ENCODE measurements around the gene FOXO3. TPM values are rescaled to one million over a fixed set of nuclear protein-coding genes. Genes with fewer than 3 reads are reported as not detected.
A peak's percentile ranks its signal among the peaks of the same experiment; 100 is the strongest.

The FOXO3 gene
- total and polyA plus RNA-seq, 2 experiments from 2014 or later, result 19.7 to 36.6 TPM

DNA sequence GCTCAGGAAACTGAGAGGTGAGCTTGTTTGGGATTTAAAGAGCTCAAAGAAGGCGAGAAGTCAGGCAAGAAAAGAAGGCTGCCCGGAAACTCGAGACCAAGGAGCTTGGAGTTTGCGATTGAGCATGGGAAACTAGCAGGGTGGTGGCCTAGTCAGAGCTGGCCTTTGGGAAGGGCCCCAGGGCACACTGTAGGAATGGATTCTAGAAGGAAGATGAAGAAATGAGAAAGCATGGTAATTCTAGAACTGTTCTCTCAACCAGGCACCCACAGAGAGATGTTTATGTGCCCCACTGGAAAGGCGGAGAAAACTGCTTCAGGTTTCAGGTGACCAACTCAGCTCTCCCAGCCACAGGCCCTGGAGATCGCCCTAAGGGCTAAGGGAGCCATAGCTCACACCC, 126.2 kb downstream of the FOXO3 start:
- TF ChIP-seq EZH2phosphoT487 (IDR thresholded peaks at IDR 0.05; ENCODE audit: insufficient read depth, low read depth), result no peak
- no peak for TF ChIP-seq EZH2 (IDR thresholded peaks at IDR 0.05; ENCODE audit: insufficient read depth, poor library complexity, severe bottlenecking)
- peaks cover 37% of the 10 kb centered on the region for H3F3A ChIP-seq (ENCODE audit: insufficient read depth)

DNA sequence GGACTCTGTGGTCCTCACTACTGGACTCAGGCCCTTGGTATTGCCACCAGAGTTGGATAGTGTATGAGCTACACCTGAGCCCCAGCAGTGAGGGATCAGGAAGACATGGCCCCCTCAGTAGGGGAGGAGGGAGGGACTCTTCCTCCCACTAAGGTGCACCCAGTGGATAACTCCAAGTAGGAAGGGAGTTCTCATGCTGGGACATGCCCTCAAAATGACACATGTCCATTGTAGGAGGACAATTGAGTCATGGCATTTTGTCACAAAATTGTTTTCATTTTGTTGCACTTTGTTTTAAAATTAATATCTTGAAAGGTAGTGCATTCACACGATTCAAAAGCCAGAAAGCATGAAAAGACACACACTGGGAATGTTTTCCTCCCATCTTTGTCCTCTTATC, 127.2 kb downstream of the FOXO3 start:
- Histone ChIP-seq H3K79me2 (ENCODE audit: insufficient read depth) (peaks cover 49% of the 10 kb centered on the region), H3K9me3 (ENCODE audit: low read depth) (no peaks in the 10 kb centered on the region), H3K4me1 (ENCODE audit: insufficient read depth) (peaks cover 15% of the 10 kb centered on the region), H3F3A (ENCODE audit: insufficient read depth) (peaks cover 37% of the 10 kb centered on the region), H4K20me1 (ENCODE audit: insufficient read depth) (no peaks in the 10 kb centered on the region), H3K36me3 (ENCODE audit: low read depth) (0 out of 2 replicates have a peak, but pooled peaks cover 8% of the 10 kb centered on the region), H3K4me2 (ENCODE audit: unreplicated experiment) (no peak overlapping the region), H2AFZ (no peak overlapping the region), H3K27ac (no peak overlapping the region), H3K9ac (no peak overlapping the region), H3K27me3 (replicated peaks; ENCODE audit: insufficient read depth) (no peaks in the 10 kb centered on the region), H3K4me3 (no peak overlapping the region), H3K9me2 (ENCODE audit: insufficient read depth) (no peaks in the 10 kb centered on the region)
- in situ Hi-C loops (cut with MboI), result no loop called here
- WGBS, 2 experiments (ENCODE audit: low coverage in 1 of 2, low lambda C conversion rate in 2 of 2, missing lambda C conversion rate in 2 of 2), result 95% methylated on average over 1 of the region's 1 CpG
- TF ChIP-seq EZH2phosphoT487 (IDR thresholded peaks at IDR 0.05; ENCODE audit: insufficient read depth, low read depth), result no peak
- TF ChIP-seq EZH2 (IDR thresholded peaks at IDR 0.05; ENCODE audit: insufficient read depth, poor library complexity, severe bottlenecking), result no peak
- no peak for DNase-seq

More for the DNA sequence above, 126.2 kb downstream of the FOXO3 start:
- in situ Hi-C loops (cut with MboI), result no loop called here
- Histone ChIP-seq H3K4me1 (ENCODE audit: insufficient read depth) (peaks cover 22% of the 10 kb centered on the region), H3K27me3 (replicated peaks; ENCODE audit: insufficient read depth) (no peaks in the 10 kb centered on the region), H3K9me3 (ENCODE audit: low read depth) (no peaks in the 10 kb centered on the region), H3K4me3 (no peak overlapping the region), H2AFZ (no peak overlapping the region), H4K20me1 (ENCODE audit: insufficient read depth) (no peaks in the 10 kb centered on the region), H3K79me2 (ENCODE audit: insufficient read depth) (peaks cover 57% of the 10 kb centered on the region), H3K9me2 (ENCODE audit: insufficient read depth) (no peaks in the 10 kb centered on the region), H3K27ac (no peak overlapping the region), H3K9ac (no peak overlapping the region), H3K4me2 (ENCODE audit: unreplicated experiment) (no peak overlapping the region), H3K36me3 (ENCODE audit: low read depth) (0 out of 2 replicates have a peak, but pooled peaks cover 8% of the 10 kb centered on the region)
- 94 to 95% methylated on average over 6 of the region's 6 CpGs for WGBS, 2 experiments (ENCODE audit: low coverage in 1 of 2, low lambda C conversion rate in 2 of 2, missing lambda C conversion rate in 2 of 2)
- DNase-seq, result no peak

DNA sequence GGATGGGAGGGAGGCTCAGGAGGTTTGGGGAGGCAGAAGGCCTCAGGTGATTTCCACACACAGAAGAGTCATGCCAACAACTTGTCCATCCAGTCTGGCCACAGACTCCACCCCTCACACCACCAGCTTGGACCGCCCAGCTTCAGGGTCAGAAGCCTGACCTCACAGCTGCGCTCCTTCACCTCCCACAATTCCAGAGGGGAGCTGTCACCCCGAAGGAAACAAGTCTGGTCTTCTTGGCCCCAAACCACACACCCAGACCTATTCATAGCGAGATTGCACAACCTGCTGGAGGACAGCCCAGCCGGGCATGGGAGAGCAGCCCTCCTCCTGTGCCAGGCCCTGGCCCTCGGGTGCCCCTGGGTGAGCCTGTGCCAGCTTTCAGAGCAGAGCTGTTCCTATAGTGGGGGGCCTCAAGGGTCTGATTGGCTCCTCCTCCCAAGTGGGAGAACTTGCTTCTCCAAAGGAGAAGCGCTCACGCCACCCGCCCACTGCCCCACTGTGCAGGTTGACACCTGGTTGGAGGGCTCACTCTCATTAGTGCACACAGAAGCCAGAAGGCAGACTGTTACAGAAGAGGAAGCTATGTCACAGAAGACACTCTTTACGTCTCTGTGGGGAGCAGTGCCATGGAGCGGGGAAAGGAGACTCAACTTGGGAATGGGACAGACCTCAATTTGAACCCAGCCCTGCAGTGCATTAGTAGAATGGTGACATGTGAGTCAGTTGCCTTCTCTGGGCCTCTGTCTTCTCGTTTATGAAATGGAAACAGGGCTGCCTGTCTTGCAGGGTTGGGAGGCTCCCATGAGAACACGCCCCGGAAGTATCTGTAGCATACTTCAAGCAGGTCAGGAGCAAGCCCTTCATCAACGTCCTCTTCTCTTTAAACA, 128.8 kb downstream of the FOXO3 start:
- in situ Hi-C loops (cut with MboI), result no loop called here
- no peak overlapping the region for H3K9ac ChIP-seq
- peaks cover 15% of the 10 kb centered on the region for H3K4me1 ChIP-seq (ENCODE audit: insufficient read depth)
- TF ChIP-seq EZH2phosphoT487 (IDR thresholded peaks at IDR 0.05; ENCODE audit: insufficient read depth, low read depth) (no peak), EZH2 (IDR thresholded peaks at IDR 0.05; ENCODE audit: insufficient read depth, poor library complexity, severe bottlenecking) (no peak)
- peak overlapping the region; percentile 24; the same call in 1 of the 2 replicates for H3K27ac ChIP-seq
- 78 to 82% methylated on average over 15 of the region's 15 CpGs for WGBS, 2 experiments (ENCODE audit: low coverage in 1 of 2, low lambda C conversion rate in 2 of 2, missing lambda C conversion rate in 2 of 2)
- H3K36me3 ChIP-seq (ENCODE audit: low read depth), result 0 out of 2 replicates have a peak, but pooled peaks cover 8% of the 10 kb centered on the region
- no peaks in the 10 kb centered on the region for H3K9me3 ChIP-seq (ENCODE audit: low read depth)
- H4K20me1 ChIP-seq (ENCODE audit: insufficient read depth), result no peaks in the 10 kb centered on the region
- no peak overlapping the region for H3K4me2 ChIP-seq (ENCODE audit: unreplicated experiment)
- peak; percentile 78 for DNase-seq
- H3K27me3 ChIP-seq (replicated peaks; ENCODE audit: insufficient read depth), result no peaks in the 10 kb centered on the region
- no peaks in the 10 kb centered on the region for H3K9me2 ChIP-seq (ENCODE audit: insufficient read depth)
- H2AFZ ChIP-seq, result no peak overlapping the region
- peaks cover 37% of the 10 kb centered on the region for H3F3A ChIP-seq (ENCODE audit: insufficient read depth)
- H3K4me3 ChIP-seq, result no peak overlapping the region
- H3K79me2 ChIP-seq (ENCODE audit: insufficient read depth), result peaks cover 33% of the 10 kb centered on the region

DNA sequence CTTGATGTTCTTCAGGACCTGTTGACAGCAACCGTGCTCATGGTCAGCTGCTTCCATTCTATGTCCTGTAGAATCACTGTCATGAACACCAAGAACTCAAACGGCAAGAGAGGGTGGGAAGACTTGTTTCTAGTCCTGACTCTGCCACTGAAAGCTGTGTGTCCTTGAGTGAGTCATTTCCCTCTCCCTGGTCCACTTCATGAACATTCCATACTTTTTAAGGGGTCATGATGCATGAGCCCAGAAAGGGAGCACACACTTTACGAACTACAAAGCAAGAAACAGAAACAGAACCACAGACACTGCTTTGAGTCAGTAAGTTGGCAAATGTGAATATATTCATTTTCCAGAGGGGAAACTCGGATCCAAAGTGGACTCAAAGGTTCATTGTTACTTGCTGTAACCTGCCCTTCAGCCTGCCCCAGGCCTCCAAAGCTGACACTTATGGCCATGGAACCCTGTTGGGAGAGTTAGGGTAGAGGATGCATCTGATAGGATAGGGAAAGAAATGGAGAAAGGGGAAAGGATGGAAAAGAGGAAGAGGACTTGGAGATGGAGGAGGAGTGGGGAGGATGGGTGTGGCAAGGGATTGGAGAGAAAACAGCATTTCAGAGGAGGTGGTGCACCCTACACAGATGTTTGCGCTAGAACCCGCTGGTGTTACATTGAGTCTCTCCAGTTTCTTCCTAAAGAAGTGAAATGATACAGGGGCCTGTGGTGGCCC, 129.8 kb downstream of the FOXO3 start:
- no peak overlapping the region for H3K4me3 ChIP-seq
- no peaks in the 10 kb centered on the region for H3K36me3 ChIP-seq (ENCODE audit: low read depth)
- H3K79me2 ChIP-seq (ENCODE audit: insufficient read depth), result peaks cover 23% of the 10 kb centered on the region
- peaks cover 37% of the 10 kb centered on the region for H3F3A ChIP-seq (ENCODE audit: insufficient read depth)
- H3K9me2 ChIP-seq (ENCODE audit: insufficient read depth), result no peaks in the 10 kb centered on the region
- no peak overlapping the region for H2AFZ ChIP-seq
- WGBS, 2 experiments (ENCODE audit: low coverage in 1 of 2, low lambda C conversion rate in 2 of 2, missing lambda C conversion rate in 2 of 2), result 74 to 79% methylated on average over 6 of the region's 6 CpGs
- peaks cover 15% of the 10 kb centered on the region for H3K4me1 ChIP-seq (ENCODE audit: insufficient read depth)
- no peak overlapping the region for H3K9ac ChIP-seq
- H3K4me2 ChIP-seq (ENCODE audit: unreplicated experiment), result no peak overlapping the region
- no peaks in the 10 kb centered on the region for H3K27me3 ChIP-seq (replicated peaks; ENCODE audit: insufficient read depth)
- in situ Hi-C loops (cut with MboI), result no loop called here
- H3K9me3 ChIP-seq (ENCODE audit: low read depth), result no peaks in the 10 kb centered on the region
- TF ChIP-seq EZH2 (IDR thresholded peaks at IDR 0.05; ENCODE audit: insufficient read depth, poor library complexity, severe bottlenecking), result no peak
- no peak for TF ChIP-seq EZH2phosphoT487 (IDR thresholded peaks at IDR 0.05; ENCODE audit: insufficient read depth, low read depth)
- H3K27ac ChIP-seq, result peak overlapping the region; percentile 19; the same call in 1 of the 2 replicates
- H4K20me1 ChIP-seq (ENCODE audit: insufficient read depth), result no peaks in the 10 kb centered on the region
- DNase-seq, result peak; percentile 56

Measured in GM23248 (cell line).